Endodermal cell (in vitro differentiated cells): ENCODE data around the gene MYO7A. TPM values are rescaled to one million over a fixed set of nuclear protein-coding genes. Genes with fewer than 3 reads are reported as not detected.

ENCODE experiments used
- DNase-seq: peaks from one replicate; pipeline ENCODE4 v3.0.0-alpha.2; 2017
- H3K27ac ChIP-seq: 2 replicates; pipeline ENCODE4 v1.5.1; 2013; ENCODE audit warnings: mild to moderate bottlenecking, low read depth, low read length, moderate library complexity
- H3K27me3 ChIP-seq: 2 replicates; pipeline ENCODE4 v1.6.1; 2013; ENCODE audit warnings: mild to moderate bottlenecking, low read length, moderate library complexity; ENCODE audit not compliant: insufficient read depth, control insufficient read depth, poor library complexity, severe bottlenecking
- H3K36me3 ChIP-seq: 2 replicates; pipeline ENCODE4 v1.7.0; 2013; ENCODE audit warnings: mild to moderate bottlenecking, low read length, moderate library complexity; ENCODE audit not compliant: control insufficient read depth, insufficient read depth
- H3K4me1 ChIP-seq: one replicate; pipeline ENCODE4 v1.7.0; 2013; ENCODE audit warnings: low read length; ENCODE audit not compliant: control insufficient read depth, insufficient read depth
- H3K4me3 ChIP-seq: 2 replicates; pipeline ENCODE4 v1.5.1; 2013; ENCODE audit warnings: mild to moderate bottlenecking, low read length, moderate library complexity
- H3K9ac ChIP-seq: 2 replicates; pipeline ENCODE4 v1.6.1; 2013; ENCODE audit warnings: mild to moderate bottlenecking, low read length, moderate library complexity; ENCODE audit not compliant: poor library complexity, severe bottlenecking; ENCODE audit errors: extremely low read depth
- H3K9me3 ChIP-seq: 2 replicates; pipeline ENCODE4 v1.6.1; 2013; ENCODE audit warnings: mild to moderate bottlenecking, low read length, moderate library complexity; ENCODE audit not compliant: control insufficient read depth
- H3K27ac Mint-ChIP-seq: 2 replicates; pipeline ENCODE4 v1.8.0; 2020; ENCODE audit warnings: mixed read lengths
- H3K27me3 Mint-ChIP-seq: 2 replicates; pipeline ENCODE4 v1.8.0; 2021; ENCODE audit warnings: mild to moderate bottlenecking, mixed read lengths; ENCODE audit not compliant: insufficient read depth
- H3K36me3 Mint-ChIP-seq: 2 replicates; pipeline ENCODE4 v1.8.0; 2020; ENCODE audit warnings: low read depth, mixed read lengths
- H3K4me1 Mint-ChIP-seq: 2 replicates; pipeline ENCODE4 v1.8.0; 2020; ENCODE audit warnings: mixed read lengths
- H3K4me3 Mint-ChIP-seq: 2 replicates; pipeline ENCODE4 v1.8.0; 2020; ENCODE audit warnings: mild to moderate bottlenecking, moderate library complexity, mixed read lengths
- H3K9me3 Mint-ChIP-seq: 2 replicates; pipeline ENCODE4 v1.8.0; 2020; ENCODE audit warnings: mild to moderate bottlenecking, mixed read lengths
- WGBS, 2 experiments: methylation state at CpG; one replicate each; pipeline versions ENCODE4 v1.1.5 to v1.1.7; 2013; ENCODE audit warnings: missing lambda C conversion rate in 2 of 2, mixed read lengths in 1 of 2; ENCODE audit not compliant: insufficient coverage in 1 of 2, insufficient read length in 1 of 2; 5-methylcytosine and 5-hydroxymethylcytosine counted together
- total RNA-seq, 2 donors: library from RNA; stranded (reverse); fragmentation: NEBNext Ultra II Directional in 1 of 2; extraction: Animal tissue kit (Norgen Biotek cat#: 25700) in 1 of 2; gene quantifications; 2 replicates in 1 of 2; 3 replicates in 1 of 2; pipeline ENCODE4 v1.2.1, GENCODE V29; 2021
- TF ChIP-seq, protein P1 (sequence below): fragments of 200-600 bp; sonication (generic); conservative IDR thresholded peaks from 2 replicates; pipeline ENCODE4 v1.5.0; 2021; ENCODE audit warnings: antibody characterized with exemption, mild to moderate bottlenecking

The MYO7A gene
- total RNA-seq, 2 donors from 2014 or later: 2.4 to 2.7 TPM

DNA sequence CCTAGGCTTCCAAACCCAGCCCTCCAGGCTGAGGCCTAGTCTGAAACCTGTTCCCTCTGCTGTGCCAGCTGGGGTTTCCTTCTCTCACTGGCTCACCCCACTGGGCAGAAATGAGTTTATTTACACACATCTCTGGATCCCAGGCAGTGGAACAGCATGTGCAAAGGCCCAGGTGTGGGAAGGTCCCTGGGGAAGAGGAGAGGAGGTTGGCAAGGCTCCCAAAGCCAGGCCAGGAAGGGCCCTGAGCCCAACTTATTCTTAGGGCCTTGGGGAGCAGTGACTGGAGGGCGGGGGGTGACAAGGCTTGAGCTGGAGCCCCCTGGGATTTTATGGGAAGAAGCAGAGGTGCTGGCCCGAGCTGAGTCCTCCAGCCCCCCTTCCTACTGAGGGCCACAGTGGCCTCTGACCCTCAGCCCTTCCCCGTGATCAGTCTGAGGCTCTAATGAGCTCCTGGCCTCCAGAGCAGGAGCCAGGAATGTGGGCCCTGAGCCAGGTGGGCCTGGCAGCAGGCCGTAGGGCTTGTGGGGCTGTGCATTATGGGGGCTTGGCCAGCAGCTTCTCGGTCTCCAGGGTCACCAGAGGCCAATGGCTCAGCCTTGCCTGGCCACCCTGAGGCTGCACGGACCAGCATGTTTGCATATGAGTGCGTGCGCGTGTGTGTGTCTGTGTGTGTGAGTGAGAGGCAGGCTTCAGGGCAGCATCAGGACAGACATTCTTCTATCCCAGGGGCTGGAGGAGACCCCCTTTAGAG, 2.9 kb downstream of the MYO7A start:
- WGBS, 2 experiments: 83 to 91% methylated on average over 1 to 8 of the region's 9 CpGs
- Histone ChIP-seq H3K4me3 (no peak overlapping the region), H3K27ac (no peak overlapping the region), H3K9ac (no peak overlapping the region), H3K4me1 (no peaks in the 10 kb centered on the region), H3K27me3 (no peaks in the 10 kb centered on the region), H3K36me3 (no peaks in the 10 kb centered on the region), H3K9me3 (no peaks in the 10 kb centered on the region)
- Mint-ChIP-seq H3K9me3 (no peaks in the 10 kb centered on the region), H3K27ac (no peak overlapping the region), H3K4me3 (no peak overlapping the region), H3K36me3 (no peaks in the 10 kb centered on the region), H3K4me1 (peaks cover 9% of the 10 kb centered on the region), H3K27me3 (peaks cover 6% of the 10 kb centered on the region)
- no peak for DNase-seq
- TF ChIP-seq, protein P1, sequence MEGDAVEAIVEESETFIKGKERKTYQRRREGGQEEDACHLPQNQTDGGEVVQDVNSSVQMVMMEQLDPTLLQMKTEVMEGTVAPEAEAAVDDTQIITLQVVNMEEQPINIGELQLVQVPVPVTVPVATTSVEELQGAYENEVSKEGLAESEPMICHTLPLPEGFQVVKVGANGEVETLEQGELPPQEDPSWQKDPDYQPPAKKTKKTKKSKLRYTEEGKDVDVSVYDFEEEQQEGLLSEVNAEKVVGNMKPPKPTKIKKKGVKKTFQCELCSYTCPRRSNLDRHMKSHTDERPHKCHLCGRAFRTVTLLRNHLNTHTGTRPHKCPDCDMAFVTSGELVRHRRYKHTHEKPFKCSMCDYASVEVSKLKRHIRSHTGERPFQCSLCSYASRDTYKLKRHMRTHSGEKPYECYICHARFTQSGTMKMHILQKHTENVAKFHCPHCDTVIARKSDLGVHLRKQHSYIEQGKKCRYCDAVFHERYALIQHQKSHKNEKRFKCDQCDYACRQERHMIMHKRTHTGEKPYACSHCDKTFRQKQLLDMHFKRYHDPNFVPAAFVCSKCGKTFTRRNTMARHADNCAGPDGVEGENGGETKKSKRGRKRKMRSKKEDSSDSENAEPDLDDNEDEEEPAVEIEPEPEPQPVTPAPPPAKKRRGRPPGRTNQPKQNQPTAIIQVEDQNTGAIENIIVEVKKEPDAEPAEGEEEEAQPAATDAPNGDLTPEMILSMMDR: no peak

DNA sequence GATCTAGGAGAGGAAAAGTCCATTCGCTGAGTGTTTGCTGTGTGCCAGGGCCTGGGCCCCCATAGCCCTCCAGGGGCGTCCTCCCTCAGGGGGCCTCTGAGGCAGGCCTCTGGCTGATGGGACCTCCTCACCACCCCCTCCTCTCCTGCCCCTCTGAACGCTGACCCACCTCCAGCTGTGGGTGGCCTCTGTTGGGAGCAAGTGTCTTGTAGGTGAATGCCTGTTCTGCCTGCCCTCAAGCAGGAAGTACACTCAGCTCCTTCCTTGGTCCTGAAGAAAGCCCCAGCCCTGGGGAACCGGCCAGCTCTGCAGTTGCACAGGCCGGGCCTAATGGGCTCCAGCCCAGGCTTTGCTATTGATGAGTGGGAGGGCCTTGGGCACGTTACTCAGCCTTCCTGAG, 3.5 kb downstream of the MYO7A start:
- no peaks in the 10 kb centered on the region for H3K4me1 ChIP-seq
- no peaks in the 10 kb centered on the region for H3K36me3 ChIP-seq
- peaks cover 3% of the 10 kb centered on the region for H3K27me3 Mint-ChIP-seq
- DNase-seq: no peak
- TF ChIP-seq, protein P1: no peak
- H3K4me3 ChIP-seq: no peak overlapping the region
- H3K27me3 ChIP-seq: no peaks in the 10 kb centered on the region
- H3K36me3 Mint-ChIP-seq: no peaks in the 10 kb centered on the region
- no peaks in the 10 kb centered on the region for H3K9me3 Mint-ChIP-seq
- no peaks in the 10 kb centered on the region for H3K9me3 ChIP-seq
- no peak overlapping the region for H3K9ac ChIP-seq
- H3K4me3 Mint-ChIP-seq: no peak overlapping the region
- H3K27ac Mint-ChIP-seq: no peak overlapping the region
- H3K4me1 Mint-ChIP-seq: peaks cover 9% of the 10 kb centered on the region
- WGBS, 2 experiments: 83% methylated on average over 6 of the region's 6 CpGs; no CpG with 5 or more reads in 1 of the 2 experiments
- H3K27ac ChIP-seq: no peak overlapping the region

DNA sequence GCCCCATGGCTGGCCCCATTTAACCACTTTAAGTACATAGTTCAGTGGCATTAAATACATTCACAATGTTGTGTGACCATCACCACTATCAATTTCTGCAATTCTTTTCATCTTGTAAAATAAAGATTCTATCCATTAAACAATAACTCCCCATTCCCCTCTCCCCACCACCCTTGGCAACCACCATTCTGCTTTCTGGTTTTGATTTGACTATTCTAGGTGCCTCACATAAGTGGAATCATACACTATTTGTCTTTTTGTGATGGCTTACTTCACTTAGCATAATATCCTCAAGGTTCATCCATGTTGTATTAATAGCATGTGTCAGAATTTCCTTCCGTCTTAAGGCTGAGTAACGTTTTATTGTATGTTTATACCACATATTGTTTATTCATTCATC, 7.0 kb downstream of the MYO7A start:
- Histone ChIP-seq H3K4me1 (no peaks in the 10 kb centered on the region), H3K27ac (no peak overlapping the region), H3K9me3 (no peaks in the 10 kb centered on the region), H3K27me3 (no peaks in the 10 kb centered on the region), H3K9ac (no peak overlapping the region), H3K4me3 (no peak overlapping the region), H3K36me3 (no peaks in the 10 kb centered on the region)
- TF ChIP-seq, protein P1: no peak
- H3K4me3 Mint-ChIP-seq: no peak overlapping the region
- H3K9me3 Mint-ChIP-seq: no peaks in the 10 kb centered on the region
- no peaks in the 10 kb centered on the region for H3K36me3 Mint-ChIP-seq
- H3K27me3 Mint-ChIP-seq: no peaks in the 10 kb centered on the region
- no peak for DNase-seq
- no CpG with 5 or more reads among the region's 2 CpGs for WGBS, 2 experiments
- peaks cover 5% of the 10 kb centered on the region for H3K4me1 Mint-ChIP-seq
- H3K27ac Mint-ChIP-seq: no peak overlapping the region
